Transverse colon (tissue), 4 donors: ENCODE data around the gene NRP1. TPM values are rescaled to one million over a fixed set of nuclear protein-coding genes. Genes with fewer than 3 reads are reported as not detected.

Source experiments
- DNase-seq: peaks from one replicate; pipeline ENCODE4 v3.0.0-alpha.2; 2019
- H3K27ac ChIP-seq, 4 donors: fragments of 200-600 bp; sonication (generic); 2 replicates each; pipeline ENCODE4 v1.5.1; 2016 to 2018; ENCODE audit warnings: inconsistent platforms in 4 of 4
- H3K27me3 ChIP-seq: fragments of 200-600 bp; sonication (generic); 2 replicates; pipeline ENCODE4 v1.5.1; 2017; ENCODE audit warnings: inconsistent platforms
- H3K36me3 ChIP-seq, 4 donors: fragments of 200-600 bp; sonication (generic); 2 replicates each; pipeline ENCODE4 v1.5.1; 2017 to 2019; ENCODE audit warnings: inconsistent platforms in 4 of 4
- H3K4me1 ChIP-seq, 4 donors: fragments of 200-600 bp; sonication (generic); 2 replicates each; pipeline ENCODE4 v1.5.1; 2017 to 2020; ENCODE audit warnings: inconsistent platforms in 4 of 4
- H3K4me3 ChIP-seq, 4 donors: fragments of 200-600 bp; sonication (generic); 1 replicate in 1 of 4; 2 replicates in 3 of 4; pipeline versions ENCODE4 v1.5.1 to v1.6.1; 2017 to 2019; ENCODE audit warnings: inconsistent platforms in 4 of 4
- H3K9me3 ChIP-seq, 2 donors: fragments of 200-600 bp; sonication (generic); 2 replicates each; pipeline ENCODE4 v1.5.1; 2017 to 2019; ENCODE audit warnings: inconsistent platforms in 2 of 2
- CTCF ChIP-seq, 5 experiments: fragments of 200-600 bp in 3 of 5; fragments of 450-650 bp in 2 of 5; sonication (generic) in 3 of 5; IDR thresholded peaks; 1 replicate in 2 of 5; 2 replicates in 3 of 5; pipeline ENCODE4 v1.5.1; 2016 to 2017; ENCODE audit warnings: antibody characterized with exemption in 5 of 5, inconsistent platforms in 3 of 5, mild to moderate bottlenecking in 2 of 5, moderate library complexity in 1 of 5
- EP300 ChIP-seq: sonication (generic); formaldehyde crosslinking; IDR thresholded peaks from one replicate; pipeline ENCODE4 v1.6.1; 2017; ENCODE audit warnings: antibody characterized with exemption, low read depth
- POLR2A ChIP-seq: fragments of 450-650 bp; IDR thresholded peaks from one replicate; pipeline ENCODE4 v1.6.1; 2016; ENCODE audit warnings: antibody characterized with exemption, mild to moderate bottlenecking, moderate library complexity
- POLR2AphosphoS5 ChIP-seq, 3 donors: sonication (generic); formaldehyde crosslinking; IDR thresholded peaks; one replicate each; pipeline ENCODE4 v1.6.1; 2016; ENCODE audit warnings: antibody characterized with exemption in 3 of 3
- WGBS, 2 donors: methylation state at CpG; one replicate each; pipeline ENCODE4 v1.1.5; 2018; ENCODE audit warnings: low coverage in 1 of 2; 5-methylcytosine and 5-hydroxymethylcytosine counted together
- in situ Hi-C, 4 donors: fragments of 200-750 bp; cut with MboI; loops; one replicate each; pipeline versions ENCODE4 v1.15.0 to v1.15.1; 2017; ENCODE audit warnings: low sequenced_read_pairs in 3 of 4, low pct_ligation_motif_present in 1 of 4, low pct_unique_long_range_greater_than_20kb in 1 of 4
- intact Hi-C: fragments of 100-400 bp; cut with DNase I; formaldehyde crosslinking; loops from one replicate; pipeline ENCODE4 v1.15.1; 2023; ENCODE audit warnings: low total_unique reads
- total RNA-seq, 4 donors: library from RNA; depleted of rRNA; stranded (reverse); fragments of >200 nt; gene quantifications; one replicate each; pipeline ENCODE4 v1.1.0, GENCODE V29; 2016

NRP1 gene
- total RNA-seq, 4 donors from 2014 or later, result 14.1 to 35.5 (median 19.5) TPM

- Histone ChIP-seq H3K27me3 (no peaks in the 10 kb centered on the region), H3K36me3 (no peaks in the 10 kb centered on the region), H3K27ac (no peak overlapping the region), H3K4me1 (no peaks in the 10 kb centered on the region), H3K9me3 (peaks cover 0 to 2% of the 10 kb centered on the region in 2 donors), H3K4me3 (no peak overlapping the region)
- no peak for TF ChIP-seq CTCF (IDR thresholded peaks at IDR 0.05)
- in situ Hi-C loops (no loop called here), intact Hi-C loops (no loop called here)
- DNase-seq, result no peak
Observed at GRCh38 chr10:33365871-33366411, 31.5 kb upstream of the NRP1 start.

- Histone ChIP-seq H3K27ac (no peak overlapping the region), H3K27me3 (no peaks in the 10 kb centered on the region), H3K36me3 (no peaks in the 10 kb centered on the region), H3K4me3 (no peak overlapping the region), H3K4me1 (no peaks in the 10 kb centered on the region), H3K9me3 (peaks cover 0 to 2% of the 10 kb centered on the region in 2 donors)
- no peak for TF ChIP-seq CTCF (IDR thresholded peaks at IDR 0.05)
- no peak for TF ChIP-seq POLR2A
- TF ChIP-seq EP300, result no peak
- TF ChIP-seq POLR2AphosphoS5 (IDR thresholded peaks at IDR 0.05), result no peak
- in situ Hi-C loops (no loop called here), intact Hi-C loops (no loop called here)
- WGBS, 2 donors, result 85% methylated on average over 1 of the region's 1 CpG; no CpG with 5 or more reads in 1 of the 2 donors
- DNase-seq, result no peak
Observed at GRCh38 chr10:33365301-33365700, 30.8 kb upstream of the NRP1 start.

- Histone ChIP-seq H3K4me3 (no peak overlapping the region), H3K9me3 (peaks cover 0 to 2% of the 10 kb centered on the region in 2 donors), H3K27me3 (no peaks in the 10 kb centered on the region), H3K27ac (no peak overlapping the region), H3K36me3 (no peaks in the 10 kb centered on the region), H3K4me1 (no peaks in the 10 kb centered on the region)
- TF ChIP-seq CTCF (IDR thresholded peaks at IDR 0.05) (no peak), EP300 (no peak), POLR2AphosphoS5 (IDR thresholded peaks at IDR 0.05) (no peak), POLR2A (no peak)
- in situ Hi-C loops, result no loop called here
- intact Hi-C loops, result no loop called here
- DNase-seq, result no peak
Observed at GRCh38 chr10:33363106-33363505, 28.6 kb upstream of the NRP1 start.

- in situ Hi-C loops, result no loop called here
- no peak for TF ChIP-seq POLR2AphosphoS5 (IDR thresholded peaks at IDR 0.05)
- TF ChIP-seq EP300, result no peak
- no peak for TF ChIP-seq CTCF (IDR thresholded peaks at IDR 0.05)
- no peak for TF ChIP-seq POLR2A
- intact Hi-C loops, result no loop called here
- DNase-seq, result no peak
- Histone ChIP-seq H3K9me3 (no peaks in the 10 kb centered on the region), H3K27ac (no peak overlapping the region), H3K36me3 (no peaks in the 10 kb centered on the region), H3K4me3 (no peak overlapping the region), H3K27me3 (no peaks in the 10 kb centered on the region), H3K4me1 (no peaks in the 10 kb centered on the region)
- WGBS, 2 donors, result 78% methylated on average over 4 of the region's 4 CpGs; no CpG with 5 or more reads in 1 of the 2 donors
Observed at GRCh38 chr10:33358016-33358415, 23.5 kb upstream of the NRP1 start.
